K562 (cell line): ENCODE data around the gene TNPO3. TPM values are rescaled to one million over a fixed set of nuclear protein-coding genes. Genes with fewer than 3 reads are reported as not detected.

Source experiments
- CBX5 ChIP-seq: IDR thresholded peaks from 2 replicates; pipeline ENCODE4 v1.6.1; 2014; ENCODE audit warnings: low read depth, borderline replicate concordance
- CEBPB ChIP-seq: fragments of 450-650 bp; IDR thresholded peaks from 2 replicates; pipeline ENCODE4 v1.6.1; 2016; ENCODE audit warnings: missing genetic modification characterization, missing compliant biosample characterization
- CHAMP1 ChIP-seq: fragments of 450-650 bp; IDR thresholded peaks from 2 replicates; pipeline ENCODE4 v1.6.1; 2016; ENCODE audit warnings: mild to moderate bottlenecking
- CREM ChIP-seq: IDR thresholded peaks from 2 replicates; pipeline ENCODE4 v1.6.1; 2014; ENCODE audit warnings: antibody characterized with exemption, low read depth
- DACH1 ChIP-seq: fragments of 450-650 bp; IDR thresholded peaks from 2 replicates; pipeline ENCODE4 v1.6.1; 2018; ENCODE audit not compliant: partially characterized antibody
- DPF2 ChIP-seq: fragments of 450-650 bp; IDR thresholded peaks from 2 replicates; pipeline ENCODE4 v1.6.1; 2016
- FOXK2 ChIP-seq, 2 experiments: fragments of 450-650 bp; IDR thresholded peaks in 1 of 2; conservative IDR thresholded peaks in 1 of 2; 2 replicates each; pipeline ENCODE4 v1.6.1; 2016; ENCODE audit warnings: low read depth in 2 of 2, mild to moderate bottlenecking in 1 of 2
- MTA3 ChIP-seq: fragments of 450-650 bp; formaldehyde crosslinking; IDR thresholded peaks from 2 replicates; pipeline ENCODE4 v1.6.1; 2017; ENCODE audit warnings: mild to moderate bottlenecking, borderline replicate concordance
- POLR2G ChIP-seq: fragments of 200-400 bp; formaldehyde crosslinking; IDR thresholded peaks from 2 replicates; pipeline ENCODE4 v1.6.1; 2017; ENCODE audit warnings: low read depth, mild to moderate bottlenecking, antibody characterized with exemption, low read length, moderate library complexity
- POU5F1 ChIP-seq: fragments of 150-350 bp; IDR thresholded peaks from 2 replicates; pipeline ENCODE4 v1.6.1; 2014; ENCODE audit warnings: borderline replicate concordance, low read length, low read depth, mild to moderate bottlenecking; ENCODE audit not compliant: partially characterized antibody
- RBM17 ChIP-seq: fragments of 200-400 bp; formaldehyde crosslinking; IDR thresholded peaks from 2 replicates; pipeline ENCODE4 v1.6.1; 2017; ENCODE audit warnings: low read depth, mild to moderate bottlenecking, low read length, borderline replicate concordance
- RBM39 ChIP-seq: fragments of 200-400 bp; formaldehyde crosslinking; optimal IDR thresholded peaks from 2 replicates; pipeline ENCODE3; 2018; ENCODE audit warnings: low read depth, low read length
- SRSF7 ChIP-seq: fragments of 200-400 bp; formaldehyde crosslinking; optimal IDR thresholded peaks from 2 replicates; pipeline ENCODE3; 2017; ENCODE audit warnings: mild to moderate bottlenecking, low read depth, low read length
- TAF1 ChIP-seq: IDR thresholded peaks from 2 replicates; pipeline ENCODE4 v1.6.1; 2011; ENCODE audit warnings: mild to moderate bottlenecking, low read length, moderate library complexity; ENCODE audit not compliant: insufficient read depth, control insufficient read depth, severe bottlenecking; ENCODE audit errors: extremely low read depth
- TCF7L2 ChIP-seq: fragments of 150-350 bp; IDR thresholded peaks from 2 replicates; pipeline ENCODE4 v1.6.1; 2016; ENCODE audit warnings: low read depth, mild to moderate bottlenecking, low read length, moderate library complexity
- ZC3H11A ChIP-seq: IDR thresholded peaks from 2 replicates; pipeline ENCODE4 v1.6.1; 2012; ENCODE audit warnings: low read depth, low read length, improper control_type of control experiment
- ZC3H8 ChIP-seq: fragments of 450-650 bp; IDR thresholded peaks from 2 replicates; pipeline ENCODE4 v1.6.1; 2017
- ZNF197 ChIP-seq: fragments of 200-800 bp; sonication (Bioruptor generic); IDR thresholded peaks from 2 replicates; pipeline ENCODE4 v1.6.1; 2016; ENCODE audit warnings: low read depth, missing genetic modification characterization, missing compliant biosample characterization
- polyA plus RNA-seq, 8 experiments: library from polyadenylated mRNA; depleted of rRNA in 4 of 8; stranded (reverse) in 5 of 8; unstranded in 3 of 8; fragments of >200 nt; fragmentation: Nextera tagmentation in 2 of 8; fragmentation: Illumina TruSeq in 1 of 8; extraction: Ambion mirVana in 2 of 8; extraction: Trizol in 1 of 8; gene quantifications; 2 replicates each; pipeline versions ENCODE4 v1.2.1 to v1.2.3, GENCODE V29; 2011 to 2014; ENCODE audit warnings: inconsistent platforms in 1 of 8, missing spikeins in 1 of 8
- total RNA-seq, 7 experiments: library from RNA; depleted of rRNA in 6 of 7; stranded (reverse); fragments of >200 nt in 6 of 7; fragmentation: Illumina TruSeq in 2 of 7; extraction: Trizol in 2 of 7; gene quantifications; 2 replicates each; pipeline versions ENCODE4 v1.2.1 to v1.2.3, GENCODE V29; 2011 to 2021; ENCODE audit warnings: low replicate concordance in 1 of 7
- TF ChIP-seq, protein P1 (sequence below): IDR thresholded peaks from 2 replicates; pipeline ENCODE4 v1.6.1; 2016; ENCODE audit warnings: missing genetic modification characterization, missing compliant biosample characterization
- TF ChIP-seq, protein P2 (sequence below): sonication (generic); formaldehyde crosslinking; IDR thresholded peaks from 2 replicates; pipeline ENCODE4 v1.8.0; 2022; ENCODE audit warnings: mild to moderate bottlenecking, low read depth, missing genetic modification reagents

TNPO3 gene
- total and polyA plus RNA-seq, 9 of the 15 experiments (the other 6 are each of a cell fraction or from before 2014, with no cell fraction given), result 35.8 to 125 (median 110) TPM

DNA sequence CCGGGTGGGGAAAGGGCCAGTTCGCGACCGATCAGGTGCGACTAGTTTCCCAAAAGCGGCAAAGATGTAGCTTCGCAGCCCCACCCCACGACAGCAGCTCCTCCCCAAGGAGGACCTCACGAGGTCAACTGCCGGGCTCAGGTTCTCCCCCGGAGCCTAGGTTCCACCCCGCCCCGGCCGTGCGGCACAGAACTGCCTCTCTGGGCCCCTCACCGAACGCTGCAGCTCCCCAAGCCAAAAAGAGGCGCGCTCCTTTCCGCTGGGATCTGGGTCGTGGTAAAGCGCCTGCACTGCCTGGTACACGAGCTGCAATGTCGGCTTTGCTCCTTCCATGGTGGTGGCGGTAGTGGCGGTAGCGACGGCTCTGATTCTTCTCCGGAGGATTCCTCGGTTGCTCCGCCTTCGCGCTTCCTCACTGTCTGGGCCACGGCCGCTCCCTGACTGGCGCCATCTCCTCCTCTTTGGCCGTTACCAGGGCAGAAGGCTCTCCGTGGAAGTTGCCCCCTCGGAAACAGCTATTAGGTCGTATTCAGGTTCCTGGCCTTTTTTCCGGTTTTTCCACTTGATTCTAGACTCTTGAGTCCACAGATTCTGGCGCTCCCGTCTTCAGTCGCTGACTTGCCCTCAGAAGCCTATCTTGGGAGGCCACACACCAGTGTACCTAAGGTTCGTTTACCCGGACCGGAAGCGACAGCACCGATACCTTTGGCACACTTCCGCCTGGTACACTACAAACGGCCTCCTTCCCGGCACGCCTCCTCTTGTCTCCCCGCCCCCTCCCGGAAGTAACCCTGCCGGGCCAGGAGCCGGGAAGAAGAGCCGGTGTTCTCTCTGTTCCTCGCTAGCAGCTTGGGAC, at the start of gene TNPO3 (continued):
- peak; percentile 88 for TF ChIP-seq ZC3H8
- TF ChIP-seq, protein P1, sequence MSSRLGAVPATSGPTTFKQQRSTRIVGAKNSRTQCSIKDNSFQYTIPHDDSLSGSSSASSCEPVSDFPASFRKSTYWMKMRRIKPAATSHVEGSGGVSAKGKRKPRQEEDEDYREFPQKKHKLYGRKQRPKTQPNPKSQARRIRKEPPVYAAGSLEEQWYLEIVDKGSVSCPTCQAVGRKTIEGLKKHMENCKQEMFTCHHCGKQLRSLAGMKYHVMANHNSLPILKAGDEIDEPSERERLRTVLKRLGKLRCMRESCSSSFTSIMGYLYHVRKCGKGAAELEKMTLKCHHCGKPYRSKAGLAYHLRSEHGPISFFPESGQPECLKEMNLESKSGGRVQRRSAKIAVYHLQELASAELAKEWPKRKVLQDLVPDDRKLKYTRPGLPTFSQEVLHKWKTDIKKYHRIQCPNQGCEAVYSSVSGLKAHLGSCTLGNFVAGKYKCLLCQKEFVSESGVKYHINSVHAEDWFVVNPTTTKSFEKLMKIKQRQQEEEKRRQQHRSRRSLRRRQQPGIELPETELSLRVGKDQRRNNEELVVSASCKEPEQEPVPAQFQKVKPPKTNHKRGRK (tag), result no peak
- TF ChIP-seq DPF2, result peak; percentile 83
- peak; percentile 97 for TF ChIP-seq TAF1
- TF ChIP-seq FOXK2 (conservative IDR thresholded peaks at IDR 0.05 in 1 of 2, IDR thresholded peaks at IDR 0.05 in 1 of 2; ENCODE audit: low read depth in 2 of 2), result peak; percentile 92; a peak in 3 of 4 replicates
- TF ChIP-seq, protein P2, sequence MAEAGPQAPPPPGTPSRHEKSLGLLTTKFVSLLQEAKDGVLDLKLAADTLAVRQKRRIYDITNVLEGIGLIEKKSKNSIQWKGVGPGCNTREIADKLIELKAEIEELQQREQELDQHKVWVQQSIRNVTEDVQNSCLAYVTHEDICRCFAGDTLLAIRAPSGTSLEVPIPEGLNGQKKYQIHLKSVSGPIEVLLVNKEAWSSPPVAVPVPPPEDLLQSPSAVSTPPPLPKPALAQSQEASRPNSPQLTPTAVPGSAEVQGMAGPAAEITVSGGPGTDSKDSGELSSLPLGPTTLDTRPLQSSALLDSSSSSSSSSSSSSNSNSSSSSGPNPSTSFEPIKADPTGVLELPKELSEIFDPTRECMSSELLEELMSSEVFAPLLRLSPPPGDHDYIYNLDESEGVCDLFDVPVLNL (CRISPR knock-in tag), result peak; percentile 71
- no peak for TF ChIP-seq TCF7L2
- no peak for TF ChIP-seq SRSF7
- TF ChIP-seq MTA3, result peak; percentile 97
- peak; percentile 93 for TF ChIP-seq ZC3H11A
- no peak for TF ChIP-seq DACH1
- peak; percentile 78 for TF ChIP-seq CREM
- no peak for TF ChIP-seq CEBPB (tag)
- 0 out of 2 replicates have a peak, but pooled peaks have one; percentile 7 for TF ChIP-seq CBX5
- peak; percentile 22 for TF ChIP-seq POU5F1
- peak; percentile 99 for TF ChIP-seq POLR2G
- peak; percentile 97 for TF ChIP-seq RBM39
- peak; percentile 90 for TF ChIP-seq CHAMP1
- no peak for TF ChIP-seq RBM17
- no peak; the same call in 1 of the 2 replicates for TF ChIP-seq ZNF197 (CRISPR knock-in tag)
